H1 (cell line): ENCODE results near the gene FRMPD1. TPM values are rescaled to one million over a fixed set of nuclear protein-coding genes. Genes with fewer than 3 reads are reported as not detected.

ENCODE experiments used
- CTCF ChIA-PET: fragments of 300-600 bp; sonication (Branson Sonifier 250); formaldehyde crosslinking; loops from one replicate; lab custom pipeline; 2021; ENCODE audit not compliant: partially characterized antibody; lab: Charles Lee
- POLR2A ChIA-PET: fragments of 300-600 bp; sonication (Branson Sonifier 250); formaldehyde crosslinking; loops from one replicate; lab custom pipeline; 2021; ENCODE audit warnings: inconsistent platforms; ENCODE audit not compliant: partially characterized antibody; lab: Charles Lee
- DNase-seq, 2 experiments: peaks; one replicate each; pipeline versions ENCODE4 v3.0.0 to v3.0.0-alpha.2; 2010 to 2022; ENCODE audit warnings: low spot score in 2 of 2, low read depth in 1 of 2, mixed read lengths in 1 of 2
- FAIRE-seq: peaks from 2 replicates; lab custom pipeline; 2011; peaks lifted over from hg19 to GRCh38; lab: Jason Lieb, UNC
- H2AFZ ChIP-seq: 2 replicates; pipeline ENCODE4 v1.8.1; 2012; ENCODE audit warnings: low read length, inconsistent platforms
- H2AK5ac ChIP-seq: 2 replicates; pipeline ENCODE4 v1.6.1; 2013; ENCODE audit warnings: low read depth, low read length
- H2BK120ac ChIP-seq: replicated peaks from 2 replicates; pipeline ENCODE3; 2013; ENCODE audit warnings: low read depth, low read length, inconsistent platforms
- H2BK12ac ChIP-seq: 2 replicates; pipeline ENCODE4 v1.6.1; 2013; ENCODE audit warnings: low read depth, low read length
- H2BK15ac ChIP-seq: 2 replicates; pipeline ENCODE4 v1.6.1; 2013; ENCODE audit warnings: low read length
- H2BK20ac ChIP-seq: 2 replicates; pipeline ENCODE4 v1.6.1; 2013; ENCODE audit warnings: low read length
- H2BK5ac ChIP-seq: 2 replicates; pipeline ENCODE4 v1.6.1; 2013; ENCODE audit warnings: low read depth, low read length
- H3K14ac ChIP-seq: 2 replicates; pipeline ENCODE4 v1.6.1; 2013; ENCODE audit warnings: inconsistent platforms; ENCODE audit not compliant: insufficient read length
- H3K18ac ChIP-seq: 2 replicates; pipeline ENCODE4 v1.6.1; 2013; ENCODE audit warnings: low read length; ENCODE audit errors: extremely low read depth
- H3K23ac ChIP-seq: 2 replicates; pipeline ENCODE4 v1.6.1; 2013; ENCODE audit warnings: inconsistent platforms; ENCODE audit not compliant: insufficient read length
- H3K23me2 ChIP-seq: 2 replicates; pipeline ENCODE4 v1.6.1; 2013; ENCODE audit warnings: low read depth, low read length
- H3K27ac ChIP-seq: 2 replicates; pipeline ENCODE4 v1.6.1; 2011; ENCODE audit warnings: low read depth, low read length, inconsistent platforms
- H3K27me3 ChIP-seq, 4 experiments: replicated peaks in 1 of 4; 1 replicate in 1 of 4; 2 replicates in 3 of 4; pipeline versions ENCODE4 v1.6.1 to v1.8.1; 2011 to 2013; ENCODE audit warnings: low read length in 3 of 4, mild to moderate bottlenecking in 3 of 4, inconsistent platforms in 2 of 4, mixed read lengths in 2 of 4, moderate library complexity in 1 of 4; ENCODE audit not compliant: control insufficient read depth in 3 of 4, insufficient read depth in 3 of 4; ENCODE audit errors: extremely low read depth in 1 of 4
- H3K36me3 ChIP-seq, 4 experiments: 2 replicates each; pipeline versions ENCODE4 v1.6.1 to v1.8.1; 2011 to 2013; ENCODE audit warnings: mild to moderate bottlenecking in 4 of 4, low read length in 3 of 4, moderate library complexity in 2 of 4, control low read depth in 1 of 4, inconsistent platforms in 1 of 4; ENCODE audit not compliant: insufficient read depth in 4 of 4, control insufficient read depth in 2 of 4
- H3K4ac ChIP-seq: replicated peaks from 2 replicates; pipeline ENCODE3; 2013; ENCODE audit warnings: low read length, low read depth, mixed read lengths, inconsistent platforms; ENCODE audit not compliant: insufficient read length
- H3K4me1 ChIP-seq, 4 experiments: replicated peaks in 1 of 4; 1 replicate in 1 of 4; 2 replicates in 3 of 4; pipeline versions ENCODE4 v1.6.1 to v1.8.1; 2011 to 2013; ENCODE audit warnings: low read length in 3 of 4, inconsistent platforms in 2 of 4, mixed read lengths in 1 of 4; ENCODE audit not compliant: insufficient read depth in 4 of 4, control insufficient read depth in 3 of 4
- H3K4me2 ChIP-seq, 2 experiments: 2 replicates each; pipeline versions ENCODE4 v1.6.1 to v1.8.1; 2011 to 2013; ENCODE audit warnings: low read depth in 2 of 2, low read length in 2 of 2, control low read depth in 1 of 2, inconsistent platforms in 1 of 2, mild to moderate bottlenecking in 1 of 2; ENCODE audit not compliant: insufficient read depth in 1 of 2
- H3K4me3 ChIP-seq, 4 experiments: fragments of 200-600, 300-600 bp in 1 of 4; sonication (generic), shearing (Covaris generic), sonication (Bioruptor Twin) in 1 of 4; 2 replicates each; pipeline versions ENCODE4 v1.5.1 to v1.8.1; 2011 to 2016; ENCODE audit warnings: low read length in 4 of 4, low read depth in 3 of 4, control low read depth in 2 of 4, inconsistent platforms in 2 of 4, mild to moderate bottlenecking in 2 of 4, mixed read lengths in 1 of 4, moderate library complexity in 1 of 4; ENCODE audit not compliant: insufficient read depth in 2 of 4; ENCODE audit errors: extremely low read depth in 1 of 4
- H3K56ac ChIP-seq: replicated peaks from 2 replicates; pipeline ENCODE3; 2013; ENCODE audit warnings: low read depth, mild to moderate bottlenecking, mixed read lengths, low read length, inconsistent platforms; ENCODE audit not compliant: insufficient read length
- H3K79me1 ChIP-seq: 2 replicates; pipeline ENCODE4 v1.6.1; 2013; ENCODE audit warnings: low read depth, low read length, control low read depth
- H3K79me2 ChIP-seq, 2 experiments: 2 replicates each; pipeline versions ENCODE4 v1.6.1 to v1.8.1; 2012 to 2013; ENCODE audit warnings: low read length in 2 of 2, mild to moderate bottlenecking in 2 of 2, inconsistent platforms in 1 of 2; ENCODE audit not compliant: insufficient read depth in 2 of 2, control insufficient read depth in 1 of 2
- H3K9ac ChIP-seq, 4 experiments: replicated peaks in 1 of 4; 1 replicate in 1 of 4; 2 replicates in 3 of 4; pipeline versions ENCODE4 v1.6.1 to v1.8.1; 2011 to 2013; ENCODE audit warnings: low read depth in 3 of 4, low read length in 3 of 4, control low read depth in 2 of 4, mild to moderate bottlenecking in 2 of 4, moderate library complexity in 2 of 4, inconsistent platforms in 1 of 4; ENCODE audit errors: extremely low read depth in 1 of 4
- H3K9me3 ChIP-seq, 2 experiments: 2 replicates each; pipeline versions ENCODE4 v1.6.1 to v1.8.1; 2012 to 2013; ENCODE audit warnings: mild to moderate bottlenecking in 2 of 2, moderate library complexity in 2 of 2, control low read depth in 1 of 2, inconsistent platforms in 1 of 2, low read depth in 1 of 2, low read length in 1 of 2, mixed read lengths in 1 of 2; ENCODE audit not compliant: insufficient read depth in 2 of 2
- H4K20me1 ChIP-seq, 2 experiments: replicated peaks in 1 of 2; 2 replicates each; pipeline versions ENCODE3 to v1.8.1; 2011 to 2013; ENCODE audit warnings: inconsistent platforms in 2 of 2, low read length in 2 of 2, mild to moderate bottlenecking in 1 of 2; ENCODE audit not compliant: insufficient read depth in 2 of 2, control insufficient read depth in 1 of 2
- H4K5ac ChIP-seq: 2 replicates; pipeline ENCODE4 v1.6.1; 2013; ENCODE audit warnings: low read length, low read depth, mixed read lengths, inconsistent platforms; ENCODE audit not compliant: insufficient read length
- H4K8ac ChIP-seq: 2 replicates; pipeline ENCODE4 v1.8.0; 2013; ENCODE audit warnings: mild to moderate bottlenecking, moderate library complexity, low read length, inconsistent platforms; ENCODE audit not compliant: insufficient read depth; ENCODE audit errors: extremely low read depth
- H4K91ac ChIP-seq: replicated peaks from 2 replicates; pipeline ENCODE3; 2013; ENCODE audit warnings: low read length, mixed read lengths, inconsistent platforms; ENCODE audit not compliant: insufficient read length
- ASH2L ChIP-seq: fragments of 200-600, 300-600 bp; sonication (generic); IDR thresholded peaks from one replicate; pipeline ENCODE4 v1.7.1; 2017; ENCODE audit warnings: low read length
- CREB1 ChIP-seq: IDR thresholded peaks from 2 replicates; pipeline ENCODE4 v1.6.1; 2012; ENCODE audit warnings: inconsistent platforms
- FOSL1 ChIP-seq: IDR thresholded peaks from 2 replicates; pipeline ENCODE4 v1.6.1; 2011; ENCODE audit warnings: mild to moderate bottlenecking, low read depth, low read length, moderate library complexity; ENCODE audit not compliant: insufficient read depth
- GABPA ChIP-seq: IDR thresholded peaks from 2 replicates; pipeline ENCODE4 v1.6.1; 2011; ENCODE audit warnings: mild to moderate bottlenecking, low read length, moderate library complexity, borderline replicate concordance; ENCODE audit not compliant: insufficient read depth
- GTF2F1 ChIP-seq: IDR thresholded peaks from 2 replicates; pipeline ENCODE4 v1.6.1; 2012; ENCODE audit warnings: low read depth, low read length, improper control_type of control experiment, borderline replicate concordance
- MAFK ChIP-seq: IDR thresholded peaks from 2 replicates; pipeline ENCODE4 v1.6.1; 2012; ENCODE audit warnings: low read depth, mild to moderate bottlenecking, improper control_type of control experiment, low read length
- POLR2A ChIP-seq, 2 experiments: IDR thresholded peaks; 1 replicate in 1 of 2; 2 replicates in 1 of 2; pipeline ENCODE4 v1.6.1; 2011; ENCODE audit warnings: low read depth in 2 of 2, low read length in 2 of 2, mild to moderate bottlenecking in 2 of 2; ENCODE audit errors: control extremely low read depth in 1 of 2
- POLR2AphosphoS5 ChIP-seq: IDR thresholded peaks from 2 replicates; pipeline ENCODE4 v1.6.1; 2011; ENCODE audit warnings: low read depth, low read length
- POU5F1 ChIP-seq: IDR thresholded peaks from 2 replicates; pipeline ENCODE4 v1.6.1; 2011; ENCODE audit warnings: low read depth, mild to moderate bottlenecking, low read length, moderate library complexity
- RNF2 ChIP-seq: fragments of 200-900, 300-1000 bp; sonication (generic); IDR thresholded peaks from 2 replicates; pipeline ENCODE4 v1.7.1; 2016; ENCODE audit warnings: borderline replicate concordance, low read depth, mild to moderate bottlenecking, antibody characterized with exemption, low read length; ENCODE audit not compliant: poor library complexity, severe bottlenecking; ENCODE audit errors: missing control alignments
- SIX5 ChIP-seq: IDR thresholded peaks from 2 replicates; pipeline ENCODE4 v1.6.1; 2011; ENCODE audit warnings: mild to moderate bottlenecking, low read depth, low read length
- TEAD4 ChIP-seq: IDR thresholded peaks from 2 replicates; pipeline ENCODE4 v1.6.1; 2012; ENCODE audit warnings: low read depth, low read length, inconsistent platforms, mixed read lengths
- YY1 ChIP-seq: IDR thresholded peaks from 2 replicates; pipeline ENCODE4 v1.6.1; 2011; ENCODE audit warnings: low read depth, mild to moderate bottlenecking, low read length
- WGBS, 2 experiments: shearing (Covaris generic) in 1 of 2; methylation state at CpG; one replicate each; pipeline versions ENCODE4 v1.1.6 to v1.1.7; 2013 to 2015; ENCODE audit warnings: low lambda C conversion rate in 2 of 2, mixed read lengths in 2 of 2, inconsistent platforms in 1 of 2, low coverage in 1 of 2, missing lambda C conversion rate in 1 of 2; ENCODE audit not compliant: insufficient replicate concordance in 2 of 2, insufficient coverage in 1 of 2, insufficient read length in 1 of 2; ENCODE audit errors: extremely low coverage in 1 of 2, missing lambda C conversion rate in 1 of 2; 5-methylcytosine and 5-hydroxymethylcytosine counted together
- polyA plus RNA-seq, 7 experiments: library from polyadenylated mRNA; depleted of rRNA in 3 of 7; stranded (reverse) in 5 of 7; unstranded in 2 of 7; fragments of >200 nt in 5 of 7; fragments of 200-250 nt in 2 of 7; gene quantifications; 1 replicate in 5 of 7; 2 replicates in 1 of 7; 4 replicates in 1 of 7; pipeline versions ENCODE4 v1.2.1 to v1.2.3, GENCODE V29; 2011 to 2013; ENCODE audit warnings: missing spikeins in 2 of 7, mixed read lengths in 2 of 7
- total RNA-seq: library from RNA; stranded (reverse); fragmentation: NEBNext Ultra II Directional; extraction: Animal tissue kit (Norgen Biotek cat#: 25700); gene quantifications from 2 replicates; pipeline ENCODE4 v1.2.1, GENCODE V29; 2021

Gene FRMPD1
- total and polyA plus RNA-seq, 2 of the 8 experiments (the other 6 are each of a cell fraction or from before 2014, with no cell fraction given): 0.27 to 0.32 TPM

DNA sequence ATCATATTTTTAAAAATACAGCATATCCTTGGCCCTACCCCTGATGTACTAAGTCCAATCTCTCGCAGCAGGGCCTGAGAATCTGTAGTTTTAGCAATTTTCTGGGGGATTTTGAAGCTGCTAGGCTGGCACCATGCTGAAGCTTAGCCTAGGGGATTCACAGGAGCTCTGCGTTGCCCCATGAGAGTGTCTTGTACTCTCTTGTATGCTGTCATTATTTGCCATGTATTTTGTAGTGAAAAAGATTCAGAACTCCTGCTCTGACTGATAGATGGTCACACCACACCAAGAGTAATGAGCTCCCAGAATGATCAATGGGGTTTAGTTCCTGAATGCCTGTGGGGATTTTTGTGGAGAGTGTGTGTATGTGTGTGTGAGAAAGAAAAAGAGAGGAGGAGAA lies 82.2 kb downstream of the FRMPD1 start:
- H3K56ac ChIP-seq: no peak overlapping the region
- ChIA-PET POLR2A (interaction anchor here (1.2 to 1.4 kb wide), 2 partner anchors 52 to 68 kb away, joined by 3 read pairs; partner anchors contain the start of genes DCAF10 and EXOSC3), CTCF (interaction anchor here (0.9 to 1.7 kb wide), 2 partner anchors 13 to 15 kb away, joined by 3 to 5 read pairs; no protein-coding TSS in a partner anchor)
- H2BK12ac ChIP-seq: no peak overlapping the region
- no peak overlapping the region for H3K23ac ChIP-seq
- no peak overlapping the region for H3K4me3 ChIP-seq
- no peak overlapping the region for H3K4me2 ChIP-seq
- H2AFZ ChIP-seq: no peak overlapping the region
- H3K79me2 ChIP-seq: no peaks in the 10 kb centered on the region
- no peaks in the 10 kb centered on the region for H3K36me3 ChIP-seq
- H3K23me2 ChIP-seq: peaks cover 1% of the 10 kb centered on the region; the same call in 1 of the 2 replicates
- H2BK15ac ChIP-seq: no peak overlapping the region
- H3K27me3 ChIP-seq: no peaks in the 10 kb centered on the region
- no peak overlapping the region for H3K9ac ChIP-seq
- FAIRE-seq (no peak), DNase-seq (no peak)
- no peak overlapping the region for H2BK20ac ChIP-seq
- H3K4me1 ChIP-seq: peaks cover 0 to 14% (median 3%) of the 10 kb centered on the region in 4 experiments; a peak in 4 of 7 replicates
- no peak overlapping the region for H2AK5ac ChIP-seq
- no peak overlapping the region for H4K8ac ChIP-seq
- no peaks in the 10 kb centered on the region for H3K79me1 ChIP-seq
- no peak overlapping the region for H3K4ac ChIP-seq
- no peak overlapping the region for H3K27ac ChIP-seq
- H4K91ac ChIP-seq: no peak overlapping the region
- H2BK120ac ChIP-seq: no peak overlapping the region
- no peak overlapping the region for H3K18ac ChIP-seq
- H4K5ac ChIP-seq: no peak overlapping the region
- H4K20me1 ChIP-seq: no peaks in the 10 kb centered on the region
- H2BK5ac ChIP-seq: no peak overlapping the region
- 70% methylated on average over 2 of the region's 2 CpGs; no CpG with 5 or more reads in 1 of the 2 experiments for WGBS, 2 experiments
- H3K14ac ChIP-seq: no peak overlapping the region
- H3K9me3 ChIP-seq: no peaks in the 10 kb centered on the region
- no peak for TF ChIP-seq POU5F1
- no peak for TF ChIP-seq RNF2
- no peak for TF ChIP-seq CREB1
- TF ChIP-seq GTF2F1: no peak
- no peak for TF ChIP-seq YY1
- TF ChIP-seq ASH2L: no peak
- no peak for TF ChIP-seq SIX5
- no peak for TF ChIP-seq MAFK
- TF ChIP-seq POLR2A (IDR thresholded peaks at IDR 0.05; ENCODE audit: control extremely low read depth in 1 of 2, low read depth in 2 of 2, low read length in 2 of 2): no peak
- no peak for TF ChIP-seq FOSL1
- TF ChIP-seq GABPA: no peak
- no peak for TF ChIP-seq TEAD4
- TF ChIP-seq POLR2AphosphoS5: no peak
